ENCODE results near the gene PLA2G6.

DNA sequence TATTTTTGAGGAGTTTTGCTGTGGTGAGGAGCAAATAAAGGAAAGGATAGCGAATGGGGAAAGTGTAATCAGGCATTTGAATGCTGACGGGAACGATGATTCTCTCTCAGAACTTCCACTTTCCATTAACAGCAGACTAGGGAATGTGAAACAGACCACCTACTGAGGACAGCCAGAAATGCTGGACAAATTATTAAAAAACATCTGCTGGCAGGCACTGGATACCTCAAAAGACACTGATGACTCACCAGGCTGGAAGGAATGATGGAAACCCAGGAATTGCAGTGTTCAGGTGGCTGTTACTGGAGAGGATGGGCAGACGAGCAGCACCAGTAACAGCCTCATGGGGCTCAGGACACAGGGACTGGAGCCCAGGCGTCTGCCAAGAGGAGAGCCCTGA is 33.4 kb downstream of the PLA2G6 start:
- TF ChIP-seq, protein P1, sequence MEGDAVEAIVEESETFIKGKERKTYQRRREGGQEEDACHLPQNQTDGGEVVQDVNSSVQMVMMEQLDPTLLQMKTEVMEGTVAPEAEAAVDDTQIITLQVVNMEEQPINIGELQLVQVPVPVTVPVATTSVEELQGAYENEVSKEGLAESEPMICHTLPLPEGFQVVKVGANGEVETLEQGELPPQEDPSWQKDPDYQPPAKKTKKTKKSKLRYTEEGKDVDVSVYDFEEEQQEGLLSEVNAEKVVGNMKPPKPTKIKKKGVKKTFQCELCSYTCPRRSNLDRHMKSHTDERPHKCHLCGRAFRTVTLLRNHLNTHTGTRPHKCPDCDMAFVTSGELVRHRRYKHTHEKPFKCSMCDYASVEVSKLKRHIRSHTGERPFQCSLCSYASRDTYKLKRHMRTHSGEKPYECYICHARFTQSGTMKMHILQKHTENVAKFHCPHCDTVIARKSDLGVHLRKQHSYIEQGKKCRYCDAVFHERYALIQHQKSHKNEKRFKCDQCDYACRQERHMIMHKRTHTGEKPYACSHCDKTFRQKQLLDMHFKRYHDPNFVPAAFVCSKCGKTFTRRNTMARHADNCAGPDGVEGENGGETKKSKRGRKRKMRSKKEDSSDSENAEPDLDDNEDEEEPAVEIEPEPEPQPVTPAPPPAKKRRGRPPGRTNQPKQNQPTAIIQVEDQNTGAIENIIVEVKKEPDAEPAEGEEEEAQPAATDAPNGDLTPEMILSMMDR (conservative IDR thresholded peaks at IDR 0.05; ENCODE audit: low read length), result no peak
- TF ChIP-seq EZH2phosphoT487 (IDR thresholded peaks at IDR 0.05; ENCODE audit: borderline replicate concordance), result no peak

Data from Loucy (cell line).